ENCODE data around the gene VEPH1. TPM values are rescaled to one million over a fixed set of nuclear protein-coding genes. Genes with fewer than 3 reads are reported as not detected.
A peak's percentile ranks its signal among the peaks of the same experiment; 100 is the strongest.

VEPH1 gene
- total and polyA plus RNA-seq, 9 of the 15 experiments (the other 6 are each of a cell fraction or from before 2014, with no cell fraction given), result 4.5 to 15.6 (median 5.8) TPM

GRCh38 chr3:157488144-157488543 lies 15.1 kb downstream of the VEPH1 start:
- ATAC-seq (no peak), FAIRE-seq (peak; percentile 37), DNase-seq (ENCODE audit: extremely low read depth in 1 of 4, low spot score in 3 of 4) (no peak)
- Histone ChIP-seq H3K9ac (ENCODE audit: insufficient read depth in 1 of 2, low read depth in 2 of 2, low read length in 2 of 2) (no peak overlapping the region), H3K27me3 (ENCODE audit: control insufficient read depth in 2 of 2, insufficient read depth in 2 of 2, low read length in 2 of 2) (no peaks in the 10 kb centered on the region), H3K36me3 (ENCODE audit: control insufficient read depth, insufficient read depth, low read length) (no peaks in the 10 kb centered on the region), H3K27ac (ENCODE audit: extremely low read depth, low read depth, low read length) (no peak overlapping the region), H3K4me3 (no peak overlapping the region), H4K20me1 (replicated peaks; ENCODE audit: control insufficient read depth, insufficient read depth, low read length) (no peaks in the 10 kb centered on the region), H3K9me3 (replicated peaks; ENCODE audit: control insufficient read depth, insufficient read depth, low read depth, low read length) (no peaks in the 10 kb centered on the region), H3K4me1 (replicated peaks in 1 of 2; ENCODE audit: control insufficient read depth in 2 of 2, insufficient read depth in 2 of 2, low read length in 2 of 2) (no peaks in the 10 kb centered on the region), H2AFZ (ENCODE audit: low read depth, low read length) (no peak overlapping the region), H3K9me1 (ENCODE audit: control insufficient read depth, insufficient read depth, low read length) (no peaks in the 10 kb centered on the region), H3K4me2 (ENCODE audit: insufficient read depth, low read length) (no peak overlapping the region), H3K79me2 (ENCODE audit: control insufficient read depth, insufficient read depth, low read length) (no peaks in the 10 kb centered on the region)
- intact Hi-C loops (cut with micrococcal nuclease) (no loop called here), in situ Hi-C loops (cut with MboI) (no loop called here)
- CTCF ChIA-PET (ENCODE audit: low intra/inter-chr PET ratio), result no interaction called here
- TF ChIP-seq CHD2 (IDR thresholded peaks at IDR 0.05; ENCODE audit: low read depth, low read length) (no peak), CCNT2 (IDR thresholded peaks at IDR 0.05; ENCODE audit: borderline replicate concordance, extremely low read depth, insufficient read length, low read depth, low read length) (no peak), SREBF2 (CRISPR knock-in tag; IDR thresholded peaks at IDR 0.05) (no peak), PKNOX1 (IDR thresholded peaks at IDR 0.05) (peak; percentile 52), REST (IDR thresholded peaks at IDR 0.05; ENCODE audit: borderline replicate concordance) (peak; percentile 28; the same call in 1 of the 2 replicates), REST (CRISPR knock-in tag; IDR thresholded peaks at IDR 0.05; ENCODE audit: low read depth) (no peak)
- no TSS peak for BruUV-seq (replicated peaks)
- POLR2A ChIA-PET, result no interaction called here
